ENCODE measurements around the gene PTPN4. TPM values are rescaled to one million over a fixed set of nuclear protein-coding genes. Genes with fewer than 3 reads are reported as not detected.

PTPN4 gene
- polyA plus RNA-seq, 3 donors: 5.5 to 6.7 (median 5.7) TPM

GRCh38 chr2:119910566-119910965, 150.8 kb downstream of the PTPN4 start:
- H3K27ac Mint-ChIP-seq: no peak overlapping the region
- H3K4me3 Mint-ChIP-seq: no peak overlapping the region
- H3K4me1 Mint-ChIP-seq: no peaks in the 10 kb centered on the region
- peaks cover 6 to 8% of the 10 kb centered on the region in 2 donors for H3K36me3 Mint-ChIP-seq
- peaks cover 0 to 7% (median 0%) of the 10 kb centered on the region in 7 donors for H3K9me3 Mint-ChIP-seq
- no peak for TF ChIP-seq CTCF (IDR thresholded peaks at IDR 0.05)
- Histone ChIP-seq H3K4me1 (ENCODE audit: control insufficient read depth in 1 of 2, insufficient read depth in 2 of 2, low read length in 2 of 2) (no peaks in the 10 kb centered on the region), H2AFZ (ENCODE audit: insufficient read depth, low read depth, low read length, poor library complexity, severe bottlenecking) (no peak overlapping the region), H4K20me1 (ENCODE audit: insufficient read depth, low read length) (no peaks in the 10 kb centered on the region), H3K79me2 (ENCODE audit: insufficient read depth, low read length) (no peaks in the 10 kb centered on the region), H3K36me3 (replicated peaks in 1 of 2; ENCODE audit: control insufficient read depth in 1 of 2, insufficient read depth in 2 of 2, low read length in 2 of 2) (no peaks in the 10 kb centered on the region), H3K4me2 (replicated peaks; ENCODE audit: extremely low read depth, low read length, poor library complexity, severe bottlenecking) (no peak overlapping the region), H3K27me3 (ENCODE audit: control insufficient read depth in 2 of 2, insufficient read depth in 2 of 2, low read length in 2 of 2) (no peaks in the 10 kb centered on the region), H3K9ac (ENCODE audit: insufficient read depth, low read length, poor library complexity, severe bottlenecking) (no peak overlapping the region), H3K27ac (ENCODE audit: low read depth in 1 of 2, low read length in 2 of 2) (no peak overlapping the region), H3K9me3 (replicated peaks in 1 of 2; ENCODE audit: control insufficient read depth in 1 of 2, insufficient read depth in 1 of 2, low read length in 2 of 2) (no peaks in the 10 kb centered on the region), H3K4me3 (replicated peaks in 1 of 3; ENCODE audit: low read depth in 2 of 3, low read length in 3 of 3) (no peak overlapping the region)
- DNase-seq: no peak
- intact Hi-C loops (cut with micrococcal nuclease): no loop called here
- H3K27me3 Mint-ChIP-seq (ENCODE audit: low read depth in 3 of 3): no peaks in the 10 kb centered on the region
- WGBS (ENCODE audit: insufficient coverage): no CpG with 5 or more reads among the region's 2 CpGs

GRCh38 chr2:119914266-119914665, 154.5 kb downstream of the PTPN4 start:
- Histone ChIP-seq H3K4me3 (replicated peaks in 1 of 3; ENCODE audit: low read depth in 2 of 3, low read length in 3 of 3) (no peak overlapping the region), H4K20me1 (ENCODE audit: insufficient read depth, low read length) (no peaks in the 10 kb centered on the region), H3K4me1 (ENCODE audit: control insufficient read depth in 1 of 2, insufficient read depth in 2 of 2, low read length in 2 of 2) (no peaks in the 10 kb centered on the region), H3K79me2 (ENCODE audit: insufficient read depth, low read length) (no peaks in the 10 kb centered on the region), H3K36me3 (replicated peaks in 1 of 2; ENCODE audit: control insufficient read depth in 1 of 2, insufficient read depth in 2 of 2, low read length in 2 of 2) (no peaks in the 10 kb centered on the region), H3K9ac (ENCODE audit: insufficient read depth, low read length, poor library complexity, severe bottlenecking) (no peak overlapping the region), H2AFZ (ENCODE audit: insufficient read depth, low read depth, low read length, poor library complexity, severe bottlenecking) (no peak overlapping the region), H3K27me3 (ENCODE audit: control insufficient read depth in 2 of 2, insufficient read depth in 2 of 2, low read length in 2 of 2) (no peaks in the 10 kb centered on the region), H3K4me2 (replicated peaks; ENCODE audit: extremely low read depth, low read length, poor library complexity, severe bottlenecking) (no peak overlapping the region), H3K9me3 (replicated peaks in 1 of 2; ENCODE audit: control insufficient read depth in 1 of 2, insufficient read depth in 1 of 2, low read length in 2 of 2) (no peaks in the 10 kb centered on the region), H3K27ac (ENCODE audit: low read depth in 1 of 2, low read length in 2 of 2) (no peak overlapping the region)
- Mint-ChIP-seq H3K4me3 (no peak overlapping the region), H3K36me3 (peaks cover 6 to 10% of the 10 kb centered on the region in 2 donors), H3K9me3 (peaks cover 0 to 5% (median 0%) of the 10 kb centered on the region in 7 donors), H3K4me1 (no peaks in the 10 kb centered on the region), H3K27ac (no peak overlapping the region), H3K27me3 (ENCODE audit: low read depth in 3 of 3) (no peaks in the 10 kb centered on the region)
- no CpG with 5 or more reads among the region's 1 CpG for WGBS (ENCODE audit: insufficient coverage)
- DNase-seq: no peak
- intact Hi-C loops (cut with micrococcal nuclease): no loop called here
- TF ChIP-seq CTCF (IDR thresholded peaks at IDR 0.05): no peak

Measured in CD14-positive monocyte (primary cell).